Mesenchymal stem cell (in vitro differentiated cells and primary cell): ENCODE measurements around the gene PPP1R13L. TPM values are rescaled to one million over a fixed set of nuclear protein-coding genes. Genes with fewer than 3 reads are reported as not detected.

Experiments
- DNase-seq: peaks from one replicate; pipeline ENCODE4 v3.0.0-alpha.2; 2013
- H2AFZ ChIP-seq: one replicate; pipeline ENCODE4 v1.6.1; 2013; ENCODE audit warnings: low read depth, mild to moderate bottlenecking, control low read depth, inconsistent platforms, low read length, moderate library complexity
- H2AK5ac ChIP-seq: 2 replicates; pipeline ENCODE4 v1.6.1; 2013; ENCODE audit warnings: low read length, moderate library complexity, mild to moderate bottlenecking, inconsistent platforms; ENCODE audit not compliant: severe bottlenecking
- H2BK120ac ChIP-seq: one replicate; pipeline ENCODE4 v1.6.1; 2013; ENCODE audit warnings: low read depth, mild to moderate bottlenecking, inconsistent platforms, low read length, moderate library complexity
- H2BK12ac ChIP-seq, 2 experiments: one replicate each; pipeline ENCODE4 v1.6.1; 2013; ENCODE audit warnings: inconsistent platforms in 2 of 2, low read length in 2 of 2, mild to moderate bottlenecking in 2 of 2, moderate library complexity in 2 of 2, control low read depth in 1 of 2
- H2BK15ac ChIP-seq: one replicate; pipeline ENCODE4 v1.6.1; 2013; ENCODE audit warnings: mild to moderate bottlenecking, low read depth, inconsistent platforms; ENCODE audit not compliant: poor library complexity, severe bottlenecking
- H2BK5ac ChIP-seq: 2 replicates; pipeline ENCODE4 v1.6.1; 2013; ENCODE audit warnings: low read depth, mild to moderate bottlenecking, low read length, control low read depth, inconsistent platforms; ENCODE audit not compliant: poor library complexity, severe bottlenecking
- H3K14ac ChIP-seq, 2 experiments: one replicate each; pipeline ENCODE4 v1.6.1; 2013; ENCODE audit warnings: inconsistent platforms in 2 of 2, low read length in 2 of 2, control low read depth in 1 of 2, mild to moderate bottlenecking in 1 of 2, moderate library complexity in 1 of 2
- H3K18ac ChIP-seq, 2 experiments: one replicate each; pipeline ENCODE4 v1.6.1; 2013; ENCODE audit warnings: inconsistent platforms in 2 of 2, low read length in 2 of 2, control low read depth in 1 of 2, low read depth in 1 of 2, mild to moderate bottlenecking in 1 of 2
- H3K23ac ChIP-seq, 2 experiments: one replicate each; pipeline ENCODE4 v1.6.1; 2013; ENCODE audit warnings: inconsistent platforms in 2 of 2, low read length in 2 of 2, mild to moderate bottlenecking in 2 of 2, moderate library complexity in 2 of 2, control low read depth in 1 of 2
- H3K27ac ChIP-seq: 2 replicates; pipeline ENCODE4 v1.5.1; 2013; ENCODE audit warnings: mild to moderate bottlenecking, moderate library complexity, low read length, control low read depth, inconsistent platforms; ENCODE audit not compliant: poor library complexity, severe bottlenecking
- H3K27me3 ChIP-seq, 2 experiments: 2 replicates each; pipeline versions ENCODE4 v1.6.1 to v1.7.0; 2013; ENCODE audit warnings: low read length in 2 of 2, mild to moderate bottlenecking in 2 of 2, moderate library complexity in 2 of 2, control low read depth in 1 of 2, inconsistent platforms in 1 of 2; ENCODE audit not compliant: control insufficient read depth in 1 of 2, insufficient read depth in 1 of 2
- H3K36me3 ChIP-seq, 2 experiments: 2 replicates each; pipeline versions ENCODE4 v1.6.1 to v1.7.0; 2013; ENCODE audit warnings: low read length in 2 of 2, control low read depth in 1 of 2, inconsistent platforms in 1 of 2, low read depth in 1 of 2, mild to moderate bottlenecking in 1 of 2; ENCODE audit not compliant: insufficient read depth in 2 of 2, control insufficient read depth in 1 of 2
- H3K4ac ChIP-seq, 2 experiments: one replicate each; pipeline ENCODE4 v1.6.1; 2013; ENCODE audit warnings: inconsistent platforms in 2 of 2, low read length in 2 of 2, mild to moderate bottlenecking in 2 of 2, moderate library complexity in 2 of 2, control low read depth in 1 of 2, low read depth in 1 of 2
- H3K4me1 ChIP-seq: 2 replicates; pipeline ENCODE4 v1.6.1; 2013; ENCODE audit warnings: low read depth, low read length, control low read depth; ENCODE audit not compliant: control insufficient read depth, insufficient read depth
- H3K4me2 ChIP-seq: 2 replicates; pipeline ENCODE4 v1.6.1; 2013; ENCODE audit warnings: low read length, mild to moderate bottlenecking, inconsistent platforms; ENCODE audit not compliant: poor library complexity, severe bottlenecking
- H3K4me3 ChIP-seq, 2 experiments: 2 replicates each; pipeline versions ENCODE4 v1.5.1 to v1.7.0; 2013; ENCODE audit warnings: low read length in 2 of 2, mild to moderate bottlenecking in 2 of 2, control low read depth in 1 of 2, low read depth in 1 of 2; ENCODE audit not compliant: insufficient read depth in 1 of 2
- H3K79me1 ChIP-seq: replicated peaks from 2 replicates; pipeline ENCODE4 v1.6.1; 2013; ENCODE audit warnings: mild to moderate bottlenecking, control low read depth, low read length, inconsistent platforms; ENCODE audit not compliant: poor library complexity, severe bottlenecking
- H3K9ac ChIP-seq: 2 replicates; pipeline ENCODE4 v1.7.0; 2013; ENCODE audit warnings: mild to moderate bottlenecking, low read length, moderate library complexity
- H3K9me3 ChIP-seq: 2 replicates; pipeline ENCODE4 v1.7.0; 2013; ENCODE audit warnings: mild to moderate bottlenecking, low read length; ENCODE audit not compliant: control insufficient read depth
- H4K8ac ChIP-seq: one replicate; pipeline ENCODE4 v1.6.1; 2013; ENCODE audit warnings: inconsistent platforms, mild to moderate bottlenecking, low read length, moderate library complexity
- H4K91ac ChIP-seq: one replicate; pipeline ENCODE4 v1.6.1; 2013; ENCODE audit warnings: mild to moderate bottlenecking, low read length, inconsistent platforms
- WGBS: methylation state at CpG from one replicate; pipeline ENCODE4 v1.1.7; 2013; ENCODE audit warnings: mixed read lengths; 5-methylcytosine and 5-hydroxymethylcytosine counted together
- small RNA-seq: library from polyadenylated mRNA; stranded (forward); fragments of <200 nt; extraction: miRNeasy Mini kit (QIAGEN cat#:217004); gene quantifications from one replicate; pipeline ENCODE3, GENCODE V24; 2013; ENCODE audit warnings: low read depth

PPP1R13L gene

GRCh38 chr19:45331411-45331810, 73.5 kb downstream of the PPP1R13L start:
- Histone ChIP-seq H3K36me3 (no peaks in the 10 kb centered on the region), H2BK5ac (no peak overlapping the region), H3K27ac (no peak overlapping the region), H4K91ac (no peak overlapping the region), H3K9ac (no peak overlapping the region), H3K4me1 (peaks cover 2% of the 10 kb centered on the region), H3K9me3 (no peaks in the 10 kb centered on the region), H3K23ac (no peak overlapping the region), H3K4me3 (no peak overlapping the region), H3K18ac (no peak overlapping the region), H2BK15ac (no peak overlapping the region), H4K8ac (no peak overlapping the region), H2BK12ac (no peak overlapping the region), H3K4ac (no peak overlapping the region), H3K27me3 (no peaks in the 10 kb centered on the region), H2AFZ (no peak overlapping the region), H3K14ac (no peak overlapping the region), H3K79me1 (no peaks in the 10 kb centered on the region), H2BK120ac (no peak overlapping the region), H3K4me2 (no peak overlapping the region), H2AK5ac (no peak overlapping the region)
- 79% methylated on average over 7 of the region's 7 CpGs for WGBS
- no peak for DNase-seq

Small RNA genes lying within 50 kb of the gene (small RNA-seq; reads per million reads assigned to genes)
- not detected for gene MIR6088
